Ovary (tissue), 9 donors: ENCODE measurements around the gene ATP6V0E1. TPM values are rescaled to one million over a fixed set of nuclear protein-coding genes. Genes with fewer than 3 reads are reported as not detected.

Experiments used
- DNase-seq, 5 donors: peaks; one replicate each; pipeline ENCODE4 v3.0.0-alpha.2; 2019 to 2020
- H3K27ac ChIP-seq, 2 donors: fragments of 200-600 bp; one replicate each; pipeline versions ENCODE4 v1.5.1 to v1.8.0; 2019 to 2022
- H3K27me3 ChIP-seq: fragments of 200-600 bp; one replicate; pipeline ENCODE4 v1.8.0; 2022
- H3K36me3 ChIP-seq: fragments of 200-600 bp; sonication (generic); one replicate; pipeline ENCODE4 v1.5.1; 2019
- H3K4me1 ChIP-seq: one replicate; pipeline ENCODE4 v1.8.1; 2013; ENCODE audit warnings: mild to moderate bottlenecking, moderate library complexity; ENCODE audit not compliant: insufficient read depth
- H3K4me3 ChIP-seq: fragments of 200-600 bp; sonication (generic); one replicate; pipeline ENCODE4 v1.5.1; 2017
- H3K9me3 ChIP-seq, 2 donors: fragments of 200-600 bp in 1 of 2; sonication (generic) in 1 of 2; one replicate each; pipeline versions ENCODE4 v1.5.1 to v1.8.1; 2013 to 2019; ENCODE audit warnings: mild to moderate bottlenecking in 1 of 2, moderate library complexity in 1 of 2
- CTCF ChIP-seq, 3 donors: fragments of 450-650 bp in 2 of 3; fragments of 200-600 bp in 1 of 3; IDR thresholded peaks; one replicate each; pipeline versions ENCODE4 v1.5.1 to v1.8.0; 2016 to 2022; ENCODE audit warnings: antibody characterized with exemption in 3 of 3, mild to moderate bottlenecking in 1 of 3
- EP300 ChIP-seq: sonication (generic); formaldehyde crosslinking; IDR thresholded peaks from one replicate; pipeline ENCODE4 v1.6.1; 2017; ENCODE audit warnings: antibody characterized with exemption
- POLR2A ChIP-seq: fragments of 450-650 bp; IDR thresholded peaks from one replicate; pipeline ENCODE4 v1.6.1; 2017; ENCODE audit warnings: antibody characterized with exemption, mild to moderate bottlenecking, moderate library complexity
- WGBS, 3 donors: extraction: QIAGEN DNeasy Blood & Tissue Kit in 1 of 3; methylation state at CpG; one replicate each; pipeline versions ENCODE4 v1.1.5 to v1.1.7; 2013 to 2017; 5-methylcytosine and 5-hydroxymethylcytosine counted together
- intact Hi-C, 4 donors: fragments of 100-400 bp; cut with DNase I; formaldehyde crosslinking; loops; one replicate each; pipeline versions ENCODE4 v1.11.0 to v1.15.1; 2022 to 2023
- polyA plus RNA-seq, 2 donors: library from polyadenylated mRNA; stranded (reverse); fragments of 200-250 nt in 1 of 2; fragments of 350-450 nt in 1 of 2; fragmentation: Illumina TruSeq in 1 of 2; extraction: RNeasy Lipid Tissue Mini Kit (QIAGEN cat#74804) in 1 of 2; gene quantifications; one replicate each; pipeline ENCODE4 v1.2.3, GENCODE V29; 2013 to 2014
- total RNA-seq, 7 donors: library from RNA; depleted of rRNA in 2 of 7; stranded (reverse); fragments of >200 nt in 2 of 7; fragmentation: NEBNext Ultra II Directional in 3 of 7; extraction: Animal tissue kit (Norgen Biotek cat#: 25700) in 3 of 7; gene quantifications; one replicate each; pipeline versions ENCODE4 v1.1.0 to v1.2.4, GENCODE V29; 2016 to 2023
- donor health status: DM: no; HTN: no; CAD: no; lungs with moderate emphysema.
- donor health status: DM: no; HTN: no; CAD: no.
- donor health status: Bipolar disorder and iron deficiency.
- donor health status: DM: yes; HTN: yes; CAD: no.
- donor health status: DM: no; HTN: no; CAD: no.
- donor health status: DM: yes; HTN: yes; CAD: no.

Gene ATP6V0E1
- total and polyA plus RNA-seq, 9 donors: 99.7 to 376 (median 164) TPM

- Histone ChIP-seq H3K4me3 (no peak overlapping the region), H3K4me1 (peaks cover 4% of the 10 kb centered on the region), H3K27ac (no peak overlapping the region), H3K27me3 (no peaks in the 10 kb centered on the region), H3K9me3 (no peaks in the 10 kb centered on the region), H3K36me3 (no peaks in the 10 kb centered on the region)
- intact Hi-C loops: loop anchor here in 3 of 4 donors (10.0 kb wide), 3 partner anchors 69 to 299 kb away; partner anchors contain the start of genes BNIP1 (in 1 of the 3) and CREBRF (in 1 of the 3)
- no peak for DNase-seq
- no peak for TF ChIP-seq CTCF (IDR thresholded peaks at IDR 0.05)
- TF ChIP-seq EP300: no peak
- no peak for TF ChIP-seq POLR2A
These were observed 2.0 kb downstream of the ATP6V0E1 start for GRCh38 chr5:172985596-172985995.

GRCh38 chr5:172988276-172988675 lies 4.7 kb downstream of the ATP6V0E1 start:
- intact Hi-C loops: loop anchor here in 3 of 4 donors (10.0 kb wide), 3 partner anchors 67 to 297 kb away; partner anchors contain the start of genes BNIP1 (in 1 of the 3) and CREBRF (in 1 of the 3)
- Histone ChIP-seq H3K27me3 (no peaks in the 10 kb centered on the region), H3K4me3 (no peak overlapping the region), H3K36me3 (no peaks in the 10 kb centered on the region), H3K4me1 (peaks cover 4% of the 10 kb centered on the region), H3K9me3 (no peaks in the 10 kb centered on the region), H3K27ac (no peak overlapping the region)
- DNase-seq: no peak
- TF ChIP-seq CTCF (IDR thresholded peaks at IDR 0.05) (no peak), POLR2A (no peak), EP300 (no peak)
- WGBS, 3 donors: 68 to 72% (median 71%) methylated on average over 3 of the region's 3 CpGs

GRCh38 chr5:172990776-172991175 lies 7.2 kb downstream of the ATP6V0E1 start:
- no peaks in the 10 kb centered on the region for H3K36me3 ChIP-seq
- H3K27ac ChIP-seq: no peak overlapping the region
- H3K27me3 ChIP-seq: no peaks in the 10 kb centered on the region
- H3K4me3 ChIP-seq: no peak overlapping the region
- DNase-seq: no peak
- TF ChIP-seq POLR2A: no peak
- TF ChIP-seq CTCF (IDR thresholded peaks at IDR 0.05): no peak
- no peak for TF ChIP-seq EP300
- intact Hi-C loops: no loop called here
- H3K9me3 ChIP-seq: no peaks in the 10 kb centered on the region
- WGBS, 3 donors: 91 to 93% (median 93%) methylated on average over 8 of the region's 8 CpGs
- H3K4me1 ChIP-seq: peaks cover 3% of the 10 kb centered on the region

- WGBS, 3 donors: 94 to 98% (median 95%) methylated on average over 2 of the region's 2 CpGs
- TF ChIP-seq POLR2A (no peak), CTCF (IDR thresholded peaks at IDR 0.05) (no peak), EP300 (no peak)
- DNase-seq: no peak
- Histone ChIP-seq H3K4me3 (no peak overlapping the region), H3K36me3 (no peaks in the 10 kb centered on the region), H3K27ac (no peak overlapping the region), H3K4me1 (peaks cover 3% of the 10 kb centered on the region), H3K27me3 (no peaks in the 10 kb centered on the region), H3K9me3 (no peaks in the 10 kb centered on the region)
- intact Hi-C loops: no loop called here
These were observed 10.8 kb downstream of the ATP6V0E1 start for GRCh38 chr5:172994405-172994804.
